HepG2 (cell line): ENCODE measurements around the gene TGM3. TPM values are rescaled to one million over a fixed set of nuclear protein-coding genes. Genes with fewer than 3 reads are reported as not detected.
A peak's percentile ranks its signal among the peaks of the same experiment; 100 is the strongest.

ENCODE experiments used
- ELF3 ChIP-seq: IDR thresholded peaks from 2 replicates; pipeline ENCODE4 v1.6.1; 2016; ENCODE audit warnings: missing genetic modification reagents, missing compliant biosample characterization
- ISL2 ChIP-seq: sonication (generic); formaldehyde crosslinking; IDR thresholded peaks from 2 replicates; pipeline ENCODE4 v1.5.0; 2020; ENCODE audit warnings: missing genetic modification reagents
- MEF2D ChIP-seq: sonication (generic); formaldehyde crosslinking; IDR thresholded peaks from 2 replicates; pipeline ENCODE4 v1.5.1; 2020; ENCODE audit warnings: mild to moderate bottlenecking, missing genetic modification reagents
- MTERF4 ChIP-seq: sonication (generic); formaldehyde crosslinking; IDR thresholded peaks from 2 replicates; pipeline ENCODE4 v1.8.0; 2023; ENCODE audit warnings: mild to moderate bottlenecking, missing genetic modification reagents
- RAD21 ChIP-seq: fragments of 450-650 bp; formaldehyde crosslinking; IDR thresholded peaks from 2 replicates; pipeline ENCODE4 v1.5.0; 2020; ENCODE audit warnings: mild to moderate bottlenecking
- RELA ChIP-seq: sonication (generic); formaldehyde crosslinking; IDR thresholded peaks from 2 replicates; pipeline ENCODE4 v1.4.0; 2020; ENCODE audit warnings: missing genetic modification reagents
- RXRA ChIP-seq: sonication (generic); formaldehyde crosslinking; IDR thresholded peaks from 2 replicates; pipeline ENCODE4 v1.5.1; 2020; ENCODE audit warnings: missing genetic modification reagents
- RXRB ChIP-seq: IDR thresholded peaks from 2 replicates; pipeline ENCODE4 v1.6.1; 2016; ENCODE audit warnings: borderline replicate concordance, missing genetic modification reagents, missing compliant biosample characterization
- SRY ChIP-seq: sonication (generic); formaldehyde crosslinking; IDR thresholded peaks from 2 replicates; pipeline ENCODE4 v1.8.0; 2022; ENCODE audit warnings: mild to moderate bottlenecking, missing genetic modification reagents
- UBTF ChIP-seq: sonication (generic); formaldehyde crosslinking; IDR thresholded peaks from 2 replicates; pipeline ENCODE4 v1.4.0; 2020; ENCODE audit warnings: mild to moderate bottlenecking, missing genetic modification reagents
- YY1 ChIP-seq: IDR thresholded peaks from 2 replicates; pipeline ENCODE4 v1.6.1; 2011; ENCODE audit warnings: low read length, low read depth, moderate library complexity, mild to moderate bottlenecking; ENCODE audit not compliant: insufficient read depth, insufficient replicate concordance
- ZNF274 ChIP-seq: sonication (generic); formaldehyde crosslinking; IDR thresholded peaks from 2 replicates; pipeline ENCODE4 v1.5.1; 2020; ENCODE audit warnings: mild to moderate bottlenecking, missing genetic modification reagents
- ZNF460 ChIP-seq: sonication (generic); formaldehyde crosslinking; IDR thresholded peaks from 2 replicates; pipeline ENCODE4 v1.5.1; 2020; ENCODE audit warnings: missing genetic modification reagents, mild to moderate bottlenecking, borderline replicate concordance
- ZNF503 ChIP-seq: sonication (generic); formaldehyde crosslinking; IDR thresholded peaks from 2 replicates; pipeline ENCODE4 v1.4.0; 2020; ENCODE audit warnings: missing genetic modification reagents
- polyA plus RNA-seq, 8 experiments: library from polyadenylated mRNA; depleted of rRNA in 3 of 8; stranded (reverse) in 7 of 8; unstranded in 1 of 8; fragments of >200 nt; fragmentation: Illumina TruSeq in 4 of 8; extraction: Trizol in 4 of 8; gene quantifications; 2 replicates each; pipeline versions ENCODE4 v1.2.1 to v1.2.3, GENCODE V29; 2011 to 2016; ENCODE audit warnings: low read depth in 4 of 8, missing spikeins in 1 of 8, mixed read lengths in 1 of 8; ENCODE audit not compliant: insufficient read depth in 1 of 8
- total RNA-seq, 5 experiments: library from RNA; depleted of rRNA; stranded (reverse); fragments of >200 nt; fragmentation: Illumina TruSeq; extraction: Trizol; gene quantifications; 2 replicates each; pipeline ENCODE4 v1.2.3, GENCODE V29; 2016; ENCODE audit warnings: low read depth in 1 of 5
- TF ChIP-seq, protein P1 (sequence below): sonication (generic); formaldehyde crosslinking; IDR thresholded peaks from 2 replicates; pipeline ENCODE4 v1.4.0; 2020; ENCODE audit warnings: mild to moderate bottlenecking, low read depth, missing genetic modification reagents
- TF ChIP-seq, protein P2 (sequence below): sonication (generic); formaldehyde crosslinking; IDR thresholded peaks from 2 replicates; pipeline ENCODE4 v1.4.0; 2020; ENCODE audit warnings: mild to moderate bottlenecking, missing genetic modification reagents
- TF ChIP-seq, protein P3 (sequence below): sonication (generic); formaldehyde crosslinking; IDR thresholded peaks from 2 replicates; pipeline ENCODE4 v1.4.0; 2020; ENCODE audit warnings: mild to moderate bottlenecking, missing genetic modification reagents

Gene TGM3
- total and polyA plus RNA-seq, 2 of the 13 experiments (the other 11 are each of a cell fraction or from before 2014, with no cell fraction given) = not detected

DNA sequence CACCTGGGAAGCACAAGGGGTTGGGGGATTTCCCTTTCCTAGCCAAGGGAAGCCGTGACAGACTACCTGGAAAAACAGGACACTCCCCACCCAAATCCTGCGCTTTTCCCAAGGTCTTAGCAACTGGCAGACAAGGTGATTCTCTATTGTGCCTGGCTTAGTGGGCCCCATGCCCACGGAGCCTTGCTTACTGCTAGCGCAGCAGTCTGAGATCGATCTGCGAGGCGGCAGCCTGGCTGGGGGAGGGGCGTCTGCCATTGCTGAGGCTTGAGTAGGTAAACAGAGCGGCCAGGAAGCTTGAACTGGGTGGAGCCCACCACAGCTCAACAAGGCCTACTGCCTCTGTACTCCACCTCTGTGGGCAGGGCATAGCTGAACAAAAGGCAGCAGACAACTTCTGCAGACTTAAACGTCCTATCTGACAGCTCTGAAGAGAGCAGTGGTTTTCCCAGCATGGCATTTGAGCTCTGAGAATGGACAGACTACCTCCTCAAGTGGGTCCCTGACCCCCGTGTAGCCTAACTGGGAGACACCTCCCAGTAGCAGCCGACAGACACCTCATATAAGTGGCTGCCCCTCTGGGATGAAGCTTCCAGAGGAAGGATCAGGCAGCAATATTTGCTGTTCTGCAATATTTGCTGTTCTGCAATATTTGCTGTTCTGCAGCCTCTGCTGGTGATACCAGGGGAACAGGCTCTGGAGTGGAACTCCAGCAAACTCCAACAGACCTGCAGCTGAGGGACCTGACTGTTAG lies 31.0 kb upstream of the TGM3 start (continued):
- TF ChIP-seq ZNF460 = peak; percentile 32; the same call in 1 of the 2 replicates
- TF ChIP-seq, protein P1, sequence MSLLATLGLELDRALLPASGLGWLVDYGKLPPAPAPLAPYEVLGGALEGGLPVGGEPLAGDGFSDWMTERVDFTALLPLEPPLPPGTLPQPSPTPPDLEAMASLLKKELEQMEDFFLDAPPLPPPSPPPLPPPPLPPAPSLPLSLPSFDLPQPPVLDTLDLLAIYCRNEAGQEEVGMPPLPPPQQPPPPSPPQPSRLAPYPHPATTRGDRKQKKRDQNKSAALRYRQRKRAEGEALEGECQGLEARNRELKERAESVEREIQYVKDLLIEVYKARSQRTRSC (CRISPR knock-in tag) = 0 out of 2 replicates have a peak, but pooled peaks have one; percentile 65
- TF ChIP-seq RAD21 (CRISPR knock-in tag) = peak; percentile 14; the same call in 1 of the 2 replicates
- TF ChIP-seq RXRB (CRISPR knock-in tag) = peak; percentile 74
- peak; percentile 87 for TF ChIP-seq ZNF503
- peak; percentile 70; the same call in 1 of the 2 replicates for TF ChIP-seq MTERF4 (CRISPR knock-in tag)
- TF ChIP-seq SRY (CRISPR knock-in tag) = peak; percentile 91
- TF ChIP-seq, protein P2, sequence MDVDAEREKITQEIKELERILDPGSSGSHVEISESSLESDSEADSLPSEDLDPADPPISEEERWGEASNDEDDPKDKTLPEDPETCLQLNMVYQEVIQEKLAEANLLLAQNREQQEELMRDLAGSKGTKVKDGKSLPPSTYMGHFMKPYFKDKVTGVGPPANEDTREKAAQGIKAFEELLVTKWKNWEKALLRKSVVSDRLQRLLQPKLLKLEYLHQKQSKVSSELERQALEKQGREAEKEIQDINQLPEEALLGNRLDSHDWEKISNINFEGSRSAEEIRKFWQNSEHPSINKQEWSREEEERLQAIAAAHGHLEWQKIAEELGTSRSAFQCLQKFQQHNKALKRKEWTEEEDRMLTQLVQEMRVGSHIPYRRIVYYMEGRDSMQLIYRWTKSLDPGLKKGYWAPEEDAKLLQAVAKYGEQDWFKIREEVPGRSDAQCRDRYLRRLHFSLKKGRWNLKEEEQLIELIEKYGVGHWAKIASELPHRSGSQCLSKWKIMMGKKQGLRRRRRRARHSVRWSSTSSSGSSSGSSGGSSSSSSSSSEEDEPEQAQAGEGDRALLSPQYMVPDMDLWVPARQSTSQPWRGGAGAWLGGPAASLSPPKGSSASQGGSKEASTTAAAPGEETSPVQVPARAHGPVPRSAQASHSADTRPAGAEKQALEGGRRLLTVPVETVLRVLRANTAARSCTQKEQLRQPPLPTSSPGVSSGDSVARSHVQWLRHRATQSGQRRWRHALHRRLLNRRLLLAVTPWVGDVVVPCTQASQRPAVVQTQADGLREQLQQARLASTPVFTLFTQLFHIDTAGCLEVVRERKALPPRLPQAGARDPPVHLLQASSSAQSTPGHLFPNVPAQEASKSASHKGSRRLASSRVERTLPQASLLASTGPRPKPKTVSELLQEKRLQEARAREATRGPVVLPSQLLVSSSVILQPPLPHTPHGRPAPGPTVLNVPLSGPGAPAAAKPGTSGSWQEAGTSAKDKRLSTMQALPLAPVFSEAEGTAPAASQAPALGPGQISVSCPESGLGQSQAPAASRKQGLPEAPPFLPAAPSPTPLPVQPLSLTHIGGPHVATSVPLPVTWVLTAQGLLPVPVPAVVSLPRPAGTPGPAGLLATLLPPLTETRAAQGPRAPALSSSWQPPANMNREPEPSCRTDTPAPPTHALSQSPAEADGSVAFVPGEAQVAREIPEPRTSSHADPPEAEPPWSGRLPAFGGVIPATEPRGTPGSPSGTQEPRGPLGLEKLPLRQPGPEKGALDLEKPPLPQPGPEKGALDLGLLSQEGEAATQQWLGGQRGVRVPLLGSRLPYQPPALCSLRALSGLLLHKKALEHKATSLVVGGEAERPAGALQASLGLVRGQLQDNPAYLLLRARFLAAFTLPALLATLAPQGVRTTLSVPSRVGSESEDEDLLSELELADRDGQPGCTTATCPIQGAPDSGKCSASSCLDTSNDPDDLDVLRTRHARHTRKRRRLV (CRISPR knock-in tag) = peak; percentile 66; the same call in 1 of the 2 replicates
- 0 out of 2 replicates have a peak, but pooled peaks have one; percentile 69 for TF ChIP-seq ELF3 (CRISPR knock-in tag)
- TF ChIP-seq, protein P3, sequence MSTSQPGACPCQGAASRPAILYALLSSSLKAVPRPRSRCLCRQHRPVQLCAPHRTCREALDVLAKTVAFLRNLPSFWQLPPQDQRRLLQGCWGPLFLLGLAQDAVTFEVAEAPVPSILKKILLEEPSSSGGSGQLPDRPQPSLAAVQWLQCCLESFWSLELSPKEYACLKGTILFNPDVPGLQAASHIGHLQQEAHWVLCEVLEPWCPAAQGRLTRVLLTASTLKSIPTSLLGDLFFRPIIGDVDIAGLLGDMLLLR = peak; percentile 89
- TF ChIP-seq RELA (CRISPR knock-in tag) = peak; percentile 74; the same call in 1 of the 2 replicates
- TF ChIP-seq ZNF274 = peak; percentile 88
- peak; percentile 91 for TF ChIP-seq ISL2 (CRISPR knock-in tag)
- peak; percentile 65; the same call in 1 of the 2 replicates for TF ChIP-seq MEF2D (CRISPR knock-in tag)
- peak; percentile 79 for TF ChIP-seq RXRA
- peak; percentile 67; the same call in 1 of the 2 replicates for TF ChIP-seq UBTF (CRISPR knock-in tag)
- TF ChIP-seq YY1 = peak; percentile 81
